ENCODE results near the gene IL1RAPL2. TPM values are rescaled to one million over a fixed set of nuclear protein-coding genes. Genes with fewer than 3 reads are reported as not detected.

IL1RAPL2 gene
- total RNA-seq, 1 donor from 2014 or later, result not detected

GRCh38 chrX:104660092-104660491, 94.1 kb downstream of the IL1RAPL2 start:
- no peak overlapping the region for H3K4me3 Mint-ChIP-seq
- no peaks in the 10 kb centered on the region for H3K27me3 Mint-ChIP-seq (ENCODE audit: insufficient read depth, low read depth)
- no peak overlapping the region for H3K27ac ChIP-seq
- H3K36me3 ChIP-seq, result no peaks in the 10 kb centered on the region
- no peaks in the 10 kb centered on the region for H3K79me2 ChIP-seq (ENCODE audit: low read depth)
- no peaks in the 10 kb centered on the region for H3F3A ChIP-seq (ENCODE audit: low read depth)
- H3K36me3 Mint-ChIP-seq, result no peaks in the 10 kb centered on the region
- no peak for DNase-seq (ENCODE audit: low spot score)
- H3K4me1 ChIP-seq, result no peaks in the 10 kb centered on the region
- H4K20me1 ChIP-seq (ENCODE audit: low read depth), result no peaks in the 10 kb centered on the region
- no peak overlapping the region for H3K9ac ChIP-seq
- no peaks in the 10 kb centered on the region for H3K4me1 Mint-ChIP-seq
- no peak overlapping the region for H3K4me3 ChIP-seq
- no peak overlapping the region for H3K27ac Mint-ChIP-seq
- no peak overlapping the region for H3K4me2 ChIP-seq
- TF ChIP-seq CTCF (IDR thresholded peaks at IDR 0.05), result no peak
- no peak for TF ChIP-seq EZH2phosphoT487 (IDR thresholded peaks at IDR 0.05)
- TF ChIP-seq EZH2 (IDR thresholded peaks at IDR 0.05), result no peak
- H3K9me3 Mint-ChIP-seq, result no peaks in the 10 kb centered on the region
- no peaks in the 10 kb centered on the region for H3K9me3 ChIP-seq (ENCODE audit: low read depth)
- no peak overlapping the region for H2AFZ ChIP-seq (replicated peaks)
- H3K27me3 ChIP-seq, result no peaks in the 10 kb centered on the region

- Mint-ChIP-seq H3K9me3 (no peaks in the 10 kb centered on the region), H3K4me3 (no peak overlapping the region), H3K27me3 (ENCODE audit: insufficient read depth, low read depth) (no peaks in the 10 kb centered on the region), H3K27ac (no peak overlapping the region), H3K4me1 (no peaks in the 10 kb centered on the region), H3K36me3 (no peaks in the 10 kb centered on the region)
- no peak for DNase-seq (ENCODE audit: low spot score)
- no peaks in the 10 kb centered on the region for H3K4me1 ChIP-seq
- no peak overlapping the region for H3K27ac ChIP-seq
- H3K27me3 ChIP-seq, result no peaks in the 10 kb centered on the region
- H2AFZ ChIP-seq (replicated peaks), result no peak overlapping the region
- H3K79me2 ChIP-seq (ENCODE audit: low read depth), result no peaks in the 10 kb centered on the region
- H3K4me3 ChIP-seq, result no peak overlapping the region
- no peaks in the 10 kb centered on the region for H4K20me1 ChIP-seq (ENCODE audit: low read depth)
- H3K36me3 ChIP-seq, result no peaks in the 10 kb centered on the region
- H3K9me3 ChIP-seq (ENCODE audit: low read depth), result no peaks in the 10 kb centered on the region
- H3K4me2 ChIP-seq, result no peak overlapping the region
- TF ChIP-seq EZH2 (IDR thresholded peaks at IDR 0.05) (no peak), EZH2phosphoT487 (IDR thresholded peaks at IDR 0.05) (no peak), CTCF (IDR thresholded peaks at IDR 0.05) (no peak)
- no peaks in the 10 kb centered on the region for H3F3A ChIP-seq (ENCODE audit: low read depth)
- no peak overlapping the region for H3K9ac ChIP-seq
These were observed 96.7 kb downstream of the IL1RAPL2 start for GRCh38 chrX:104662694-104663093.

DNA sequence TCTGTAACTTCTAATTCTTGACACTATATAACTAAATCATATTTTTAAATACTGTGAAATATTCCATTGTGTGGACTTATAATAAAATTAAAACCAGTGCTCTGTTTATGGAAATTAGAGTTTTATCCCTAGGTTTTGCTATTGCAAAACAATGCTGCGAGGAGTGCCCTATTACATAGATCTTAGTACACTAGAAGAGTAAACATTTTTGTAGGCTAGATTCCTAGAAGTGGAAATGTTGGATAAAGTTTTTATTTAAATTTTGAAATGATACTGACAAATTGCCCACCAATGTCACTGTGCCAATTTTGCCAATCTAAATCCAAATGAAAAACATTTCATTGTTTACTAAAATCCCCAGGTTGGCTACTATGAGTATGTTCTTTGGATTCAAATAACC, 99.7 kb downstream of the IL1RAPL2 start:
- TF ChIP-seq EZH2 (IDR thresholded peaks at IDR 0.05) (no peak), EZH2phosphoT487 (IDR thresholded peaks at IDR 0.05) (no peak), CTCF (IDR thresholded peaks at IDR 0.05) (no peak)
- H3K9me3 ChIP-seq (ENCODE audit: low read depth), result no peaks in the 10 kb centered on the region
- no peak overlapping the region for H3K4me2 ChIP-seq
- no peaks in the 10 kb centered on the region for H3K4me1 ChIP-seq
- H3K36me3 ChIP-seq, result no peaks in the 10 kb centered on the region
- no peaks in the 10 kb centered on the region for H3F3A ChIP-seq (ENCODE audit: low read depth)
- no peak overlapping the region for H3K9ac ChIP-seq
- H4K20me1 ChIP-seq (ENCODE audit: low read depth), result no peaks in the 10 kb centered on the region
- Mint-ChIP-seq H3K36me3 (no peaks in the 10 kb centered on the region), H3K4me3 (no peak overlapping the region), H3K27ac (no peak overlapping the region), H3K4me1 (no peaks in the 10 kb centered on the region), H3K9me3 (no peaks in the 10 kb centered on the region), H3K27me3 (ENCODE audit: insufficient read depth, low read depth) (no peaks in the 10 kb centered on the region)
- H3K79me2 ChIP-seq (ENCODE audit: low read depth), result no peaks in the 10 kb centered on the region
- H2AFZ ChIP-seq (replicated peaks), result no peak overlapping the region
- H3K27ac ChIP-seq, result no peak overlapping the region
- DNase-seq (ENCODE audit: low spot score), result no peak
- no peaks in the 10 kb centered on the region for H3K27me3 ChIP-seq
- no peak overlapping the region for H3K4me3 ChIP-seq

Measured in neural progenitor cell (in vitro differentiated cells).